Fibroblast of lung (primary cell): ENCODE data around the gene CLEC18B. TPM values are rescaled to one million over a fixed set of nuclear protein-coding genes. Genes with fewer than 3 reads are reported as not detected.
"Not testable (repeated sequence)": the region's sequence is repeated elsewhere in the genome, so short reads cannot be mapped to it uniquely, and the experiment has no call there.

ENCODE experiments used
- DNase-seq, 2 donors: peaks; one replicate each; pipeline versions ENCODE4 v3.0.0 to v3.0.0-alpha.2; 2010; ENCODE audit warnings: low read depth in 2 of 2
- H2AFZ ChIP-seq: 2 replicates; pipeline ENCODE4 v1.5.1; 2012; ENCODE audit warnings: low read length, control low read depth, inconsistent platforms
- H3K27ac ChIP-seq: 2 replicates; pipeline ENCODE4 v1.5.1; 2011; ENCODE audit warnings: low read length, control low read depth; ENCODE audit not compliant: insufficient read depth
- H3K27me3 ChIP-seq: 2 replicates; pipeline ENCODE4 v1.5.1; 2011; ENCODE audit warnings: mild to moderate bottlenecking, low read length; ENCODE audit not compliant: control insufficient read depth, insufficient read depth
- H3K36me3 ChIP-seq: 2 replicates; pipeline ENCODE4 v1.5.1; 2011; ENCODE audit warnings: low read length; ENCODE audit not compliant: control insufficient read depth, insufficient read depth
- H3K4me1 ChIP-seq: 2 replicates; pipeline ENCODE4 v1.5.1; 2011; ENCODE audit warnings: low read length; ENCODE audit not compliant: control insufficient read depth, insufficient read depth; ENCODE audit errors: extremely low read depth
- H3K4me2 ChIP-seq: 2 replicates; pipeline ENCODE4 v1.5.1; 2011; ENCODE audit warnings: low read length, control low read depth; ENCODE audit not compliant: insufficient read depth; ENCODE audit errors: extremely low read depth
- H3K4me3 ChIP-seq, 4 experiments: fragments of 200-600 bp in 1 of 4; sonication (generic) in 1 of 4; replicated peaks in 1 of 4; 2 replicates each; pipeline ENCODE4 v1.5.1; 2011 to 2016; ENCODE audit warnings: low read length in 4 of 4, low read depth in 3 of 4, mild to moderate bottlenecking in 3 of 4, control low read depth in 2 of 4, inconsistent platforms in 1 of 4, mixed read lengths in 1 of 4; ENCODE audit not compliant: insufficient read depth in 1 of 4; ENCODE audit errors: control extremely low read depth in 1 of 4
- H3K79me2 ChIP-seq: 2 replicates; pipeline ENCODE4 v1.5.1; 2012; ENCODE audit warnings: mild to moderate bottlenecking, low read length, inconsistent platforms; ENCODE audit not compliant: control insufficient read depth, insufficient read depth
- H3K9ac ChIP-seq: 2 replicates; pipeline ENCODE4 v1.5.1; 2011; ENCODE audit warnings: mild to moderate bottlenecking, low read length, control low read depth; ENCODE audit not compliant: insufficient read depth
- H3K9me3 ChIP-seq: 2 replicates; pipeline ENCODE4 v1.5.1; 2012; ENCODE audit warnings: low read depth, low read length; ENCODE audit not compliant: control insufficient read depth, insufficient read depth
- H4K20me1 ChIP-seq: 2 replicates; pipeline ENCODE4 v1.5.1; 2011; ENCODE audit warnings: low read length; ENCODE audit not compliant: control insufficient read depth, insufficient read depth; ENCODE audit errors: extremely low read depth
- polyA plus RNA-seq, 2 donors: library from polyadenylated mRNA; depleted of rRNA in 1 of 2; stranded (reverse) in 1 of 2; unstranded in 1 of 2; fragments of >200 nt; gene quantifications; 2 replicates each; pipeline ENCODE4 v1.2.1, GENCODE V29; 2011 to 2012; ENCODE audit warnings: missing spikeins in 1 of 2
- total RNA-seq: library from RNA; depleted of rRNA; stranded (reverse); fragments of >200 nt; gene quantifications from 2 replicates; pipeline ENCODE4 v1.2.1, GENCODE V29; 2014

CLEC18B gene
- total and polyA plus RNA-seq, 2 donors (not counting 1 experiment from before 2014, with no cell fraction given) = 0.15 to 0.83 TPM

DNA sequence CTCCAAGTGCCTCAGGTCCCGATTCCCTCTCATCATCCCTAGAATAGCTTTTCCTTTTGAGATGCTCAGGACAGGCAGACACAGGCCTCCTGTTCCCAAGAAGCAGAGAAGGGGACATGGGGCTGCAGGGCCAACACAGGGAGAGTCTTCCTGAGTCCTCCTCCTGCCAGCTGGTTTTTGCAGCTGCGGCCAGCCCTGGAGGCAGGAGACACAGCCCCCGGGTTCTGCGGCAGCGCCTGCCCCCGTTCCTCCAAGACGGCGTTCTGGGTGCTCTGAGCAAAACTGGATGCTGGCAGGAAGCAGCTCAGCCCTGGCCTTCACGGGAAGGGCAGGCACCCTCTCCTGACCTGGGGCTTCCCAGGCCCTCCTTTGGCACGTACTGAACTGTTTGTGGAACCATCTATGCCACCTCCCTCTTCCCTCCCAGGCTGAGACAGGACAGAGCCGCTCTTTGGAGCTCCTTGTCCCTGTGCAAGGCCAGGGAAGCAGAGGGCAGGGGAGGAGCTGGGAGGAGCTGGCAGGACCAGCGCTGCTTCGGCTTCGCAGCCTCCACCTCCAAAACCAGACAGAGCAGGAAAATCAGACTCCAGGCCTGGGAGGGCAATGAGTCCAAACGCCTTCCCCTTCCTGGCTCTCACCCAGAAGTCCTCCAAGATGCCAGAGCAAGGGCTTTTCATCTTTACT lies 22.9 kb downstream of the CLEC18B start:
- H3K4me1 ChIP-seq, H4K20me1 ChIP-seq, H3K27me3 ChIP-seq, H3K27ac ChIP-seq, DNase-seq, H3K4me2 ChIP-seq, H3K4me3 ChIP-seq, H3K9me3 ChIP-seq, H3K36me3 ChIP-seq, H2AFZ ChIP-seq, H3K79me2 ChIP-seq, H3K9ac ChIP-seq: not testable (repeated sequence)

DNA sequence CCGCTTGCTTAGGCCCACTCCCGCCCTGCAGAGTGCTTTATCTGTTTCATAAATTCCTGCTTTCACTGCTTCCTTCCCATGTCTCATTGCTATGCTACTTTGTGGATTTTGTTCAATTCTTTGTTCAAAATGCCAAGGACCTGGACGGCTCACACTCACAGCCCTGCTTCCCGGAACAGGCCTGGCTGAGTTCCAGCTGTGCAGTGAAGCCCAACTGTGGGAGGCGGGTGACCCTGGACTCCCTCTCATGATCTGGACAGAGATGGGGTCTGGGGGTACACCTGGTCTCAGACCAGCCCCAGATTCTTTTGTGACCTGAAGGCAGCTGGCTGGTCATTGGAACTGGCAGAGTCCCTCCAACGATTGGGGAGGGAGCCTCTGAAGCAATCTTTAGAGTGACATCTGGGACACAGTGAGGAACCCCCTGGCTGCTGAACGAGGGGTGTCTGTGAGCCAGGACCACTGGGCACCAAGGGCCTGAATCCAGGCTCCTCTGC lies 24.7 kb downstream of the CLEC18B start:
- H3K36me3 ChIP-seq, H3K27ac ChIP-seq, H3K4me1 ChIP-seq, H3K4me2 ChIP-seq, H3K9me3 ChIP-seq, H3K79me2 ChIP-seq, H3K27me3 ChIP-seq, H3K4me3 ChIP-seq, H3K9ac ChIP-seq, H4K20me1 ChIP-seq, H2AFZ ChIP-seq: not testable (repeated sequence)
- peak in 1 of 2 donors; percentile 55 for DNase-seq

DNA sequence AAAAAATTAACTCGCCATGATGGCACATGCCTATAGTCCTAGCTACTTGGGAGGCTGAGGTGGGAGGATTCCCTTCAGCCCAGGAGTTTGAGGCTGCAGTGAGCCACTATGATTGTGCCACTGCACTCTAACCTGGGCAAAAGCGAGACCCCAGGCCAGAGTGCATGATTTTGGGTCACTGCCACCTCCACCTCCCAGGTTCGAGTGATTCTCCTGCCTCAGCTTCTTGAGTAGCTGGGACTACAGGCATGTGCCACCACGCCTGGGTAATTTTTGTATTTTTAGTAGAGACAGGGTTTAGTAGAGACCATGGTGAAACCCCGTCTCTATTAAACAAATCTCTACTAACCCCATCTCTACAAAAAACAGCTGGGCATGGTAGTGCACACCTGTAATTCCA lies 26.7 kb downstream of the CLEC18B start:
- not testable (repeated sequence) for H2AFZ ChIP-seq, DNase-seq, H3K4me3 ChIP-seq, H4K20me1 ChIP-seq, H3K79me2 ChIP-seq, H3K9me3 ChIP-seq, H3K9ac ChIP-seq, H3K36me3 ChIP-seq, H3K4me2 ChIP-seq, H3K27me3 ChIP-seq, H3K4me1 ChIP-seq, H3K27ac ChIP-seq

DNA sequence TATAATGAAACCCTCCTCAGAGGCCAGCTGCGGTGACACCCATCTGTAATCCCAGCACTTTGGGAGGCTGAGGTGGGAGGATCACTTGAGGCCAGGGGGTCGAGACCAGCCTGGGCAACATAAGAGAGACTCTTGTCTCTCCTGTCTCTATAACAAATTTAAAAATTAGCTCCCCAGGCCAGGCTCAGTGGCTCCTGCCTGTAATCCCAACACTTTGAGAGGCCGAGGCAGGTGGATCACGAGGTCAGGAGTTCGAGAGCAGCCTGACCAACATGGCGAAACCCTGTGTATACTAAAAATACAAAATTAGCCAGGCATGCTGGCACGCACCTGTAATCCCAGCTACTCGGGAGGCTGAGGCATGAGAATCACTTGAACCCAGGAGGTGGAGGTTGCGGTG lies 27.1 kb downstream of the CLEC18B start:
- H3K4me2 ChIP-seq, H4K20me1 ChIP-seq, H3K4me3 ChIP-seq, H3K36me3 ChIP-seq, H3K9me3 ChIP-seq, H3K9ac ChIP-seq, DNase-seq, H3K27me3 ChIP-seq, H3K27ac ChIP-seq, H3K4me1 ChIP-seq, H2AFZ ChIP-seq, H3K79me2 ChIP-seq: not testable (repeated sequence)

DNA sequence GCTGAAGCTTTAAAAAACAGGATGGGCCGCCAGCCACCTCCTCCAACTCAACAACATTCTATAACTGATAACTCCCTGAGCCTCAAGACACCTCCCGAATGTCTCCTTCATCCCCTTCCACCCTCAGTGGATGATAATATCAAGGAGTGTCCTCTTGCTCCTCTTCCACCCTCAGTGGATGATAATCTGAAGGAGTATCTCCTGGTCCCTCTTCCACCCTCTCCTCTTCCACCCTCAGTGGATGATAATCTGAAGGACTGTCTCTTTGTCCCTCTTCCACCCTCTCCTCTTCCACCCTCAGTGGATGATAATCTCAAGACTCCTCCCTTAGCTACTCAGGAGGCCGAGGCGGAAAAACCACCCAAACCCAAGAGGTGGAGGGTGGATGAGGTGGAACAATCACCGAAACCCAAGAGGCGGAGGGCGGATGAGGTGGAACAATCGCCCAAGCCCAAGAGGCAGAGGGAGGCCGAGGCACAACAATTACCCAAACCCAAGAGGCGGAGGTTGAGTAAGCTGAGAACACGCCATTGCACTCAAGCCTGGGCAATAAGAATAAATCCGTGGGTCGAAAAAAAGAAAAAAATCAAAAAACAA lies 29.7 kb downstream of the CLEC18B start:
- not testable (repeated sequence) for H3K9me3 ChIP-seq, H2AFZ ChIP-seq, H3K9ac ChIP-seq, H3K27ac ChIP-seq, DNase-seq, H3K4me1 ChIP-seq, H4K20me1 ChIP-seq, H3K79me2 ChIP-seq, H3K4me2 ChIP-seq, H3K27me3 ChIP-seq, H3K4me3 ChIP-seq, H3K36me3 ChIP-seq

DNA sequence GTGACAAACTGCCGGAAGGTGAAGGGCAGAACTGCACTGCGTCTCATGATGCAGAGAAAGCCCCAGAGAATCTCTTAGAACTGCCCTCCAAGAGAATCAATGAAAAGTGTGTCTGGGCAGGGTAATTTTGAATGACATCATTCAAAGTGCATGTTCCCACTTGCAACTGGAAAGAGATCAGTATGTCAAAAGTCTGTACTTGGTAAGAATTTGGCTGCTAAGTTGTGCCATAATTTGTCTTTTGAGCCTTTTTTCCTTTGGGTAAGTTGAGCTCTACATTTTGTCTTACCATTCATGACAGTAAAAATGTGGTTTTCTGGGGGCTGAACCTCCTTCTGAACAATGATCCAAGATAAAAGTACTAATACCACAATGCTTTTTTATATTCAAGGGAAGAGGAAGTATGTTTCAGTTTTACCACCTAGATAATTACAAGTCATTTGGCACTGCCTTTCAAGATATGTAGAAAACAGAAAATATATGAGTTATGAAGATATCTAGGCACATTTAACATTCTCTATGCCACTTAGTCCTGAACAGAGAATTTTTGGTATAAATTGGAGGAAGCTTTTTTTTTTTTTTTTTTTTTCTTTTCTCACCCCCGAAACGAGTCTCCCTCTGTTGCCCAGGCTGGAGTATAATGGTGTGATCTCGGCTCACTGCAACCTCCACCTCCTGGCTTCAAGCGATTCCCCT lies 38.8 kb downstream of the CLEC18B start:
- DNase-seq, H3K27ac ChIP-seq, H3K4me1 ChIP-seq, H3K9me3 ChIP-seq, H3K79me2 ChIP-seq, H3K4me3 ChIP-seq, H3K27me3 ChIP-seq, H3K36me3 ChIP-seq, H2AFZ ChIP-seq, H3K4me2 ChIP-seq, H3K9ac ChIP-seq, H4K20me1 ChIP-seq: not testable (repeated sequence)
